ENCODE measurements around the gene REEP6. TPM values are rescaled to one million over a fixed set of nuclear protein-coding genes. Genes with fewer than 3 reads are reported as not detected.

The REEP6 gene
- total RNA-seq, 4 donors from 2014 or later = 1.1 to 2.3 (median 1.5) TPM

GRCh38 chr19:1525343-1525742, 34.4 kb downstream of the REEP6 start:
- Histone ChIP-seq H3K27me3 (peaks cover 34 to 54% (median 45%) of the 10 kb centered on the region in 3 donors), H3K27ac (no peak overlapping the region), H3K4me3 (no peak overlapping the region), H3K36me3 (no peaks in the 10 kb centered on the region), H3K4me1 (no peaks in the 10 kb centered on the region), H3K9me3 (no peaks in the 10 kb centered on the region)
- TF ChIP-seq POLR2A (IDR thresholded peaks at IDR 0.05) = no peak
- TF ChIP-seq, protein P1, sequence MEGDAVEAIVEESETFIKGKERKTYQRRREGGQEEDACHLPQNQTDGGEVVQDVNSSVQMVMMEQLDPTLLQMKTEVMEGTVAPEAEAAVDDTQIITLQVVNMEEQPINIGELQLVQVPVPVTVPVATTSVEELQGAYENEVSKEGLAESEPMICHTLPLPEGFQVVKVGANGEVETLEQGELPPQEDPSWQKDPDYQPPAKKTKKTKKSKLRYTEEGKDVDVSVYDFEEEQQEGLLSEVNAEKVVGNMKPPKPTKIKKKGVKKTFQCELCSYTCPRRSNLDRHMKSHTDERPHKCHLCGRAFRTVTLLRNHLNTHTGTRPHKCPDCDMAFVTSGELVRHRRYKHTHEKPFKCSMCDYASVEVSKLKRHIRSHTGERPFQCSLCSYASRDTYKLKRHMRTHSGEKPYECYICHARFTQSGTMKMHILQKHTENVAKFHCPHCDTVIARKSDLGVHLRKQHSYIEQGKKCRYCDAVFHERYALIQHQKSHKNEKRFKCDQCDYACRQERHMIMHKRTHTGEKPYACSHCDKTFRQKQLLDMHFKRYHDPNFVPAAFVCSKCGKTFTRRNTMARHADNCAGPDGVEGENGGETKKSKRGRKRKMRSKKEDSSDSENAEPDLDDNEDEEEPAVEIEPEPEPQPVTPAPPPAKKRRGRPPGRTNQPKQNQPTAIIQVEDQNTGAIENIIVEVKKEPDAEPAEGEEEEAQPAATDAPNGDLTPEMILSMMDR (IDR thresholded peaks at IDR 0.05 in 4 of 5, conservative IDR thresholded peaks at IDR 0.05 in 1 of 5) = no peak
- intact Hi-C loops (cut with DNase I; ENCODE audit: low total_unique reads) = no loop called here
- ATAC-seq (no peak), DNase-seq (no peak)
- in situ Hi-C loops (cut with MboI; ENCODE audit: low sequenced_read_pairs in 4 of 4) = loop anchor here in 1 of 4 donors (25.0 kb wide), 1 partner anchor 237 kb away; the partner anchor contains the start of gene ONECUT3

DNA sequence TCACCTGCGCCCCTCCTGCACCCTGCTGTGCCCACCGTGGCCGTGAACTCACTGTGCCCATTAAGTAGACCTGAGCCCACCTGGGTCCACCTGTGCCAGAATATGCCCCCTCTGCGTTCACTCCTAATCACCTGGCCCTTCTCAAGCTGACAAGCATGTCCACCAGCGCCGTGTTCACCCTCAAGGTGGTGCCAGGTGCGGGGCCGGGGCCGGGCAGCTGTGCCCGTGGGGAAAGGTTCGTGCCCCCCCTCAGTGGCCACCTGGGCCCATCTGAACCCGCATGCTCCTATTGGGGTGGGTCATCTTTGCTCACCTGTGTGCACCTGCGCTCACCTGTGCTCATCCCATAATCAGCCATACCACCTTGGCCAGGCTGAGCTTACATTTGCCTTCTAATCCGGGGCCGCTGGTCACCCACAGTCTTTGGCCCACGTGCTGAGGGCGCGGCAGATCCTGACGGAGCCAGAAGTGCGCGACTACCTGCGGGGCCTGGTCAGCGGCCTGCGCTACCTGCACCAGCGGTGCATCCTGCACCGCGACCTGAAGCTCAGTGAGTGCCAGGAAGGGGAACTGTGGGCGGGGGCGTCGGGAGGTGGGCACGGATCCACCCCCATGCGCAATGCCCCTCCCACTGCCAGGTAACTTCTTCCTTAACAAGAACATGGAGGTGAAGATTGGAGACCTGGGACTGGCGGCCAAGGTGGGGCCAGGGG, 35.2 kb downstream of the REEP6 start:
- in situ Hi-C loops (cut with MboI; ENCODE audit: low sequenced_read_pairs in 4 of 4) (loop anchor here in 1 of 4 donors (25.0 kb wide), 1 partner anchor 236 kb away; the partner anchor contains the start of gene ONECUT3), intact Hi-C loops (cut with DNase I; ENCODE audit: low total_unique reads) (no loop called here)
- ATAC-seq (no peak), DNase-seq (no peak)
- H3K9me3 ChIP-seq = no peaks in the 10 kb centered on the region
- peaks cover 34 to 54% (median 45%) of the 10 kb centered on the region in 3 donors for H3K27me3 ChIP-seq
- H3K27ac ChIP-seq = no peak overlapping the region
- H3K4me3 ChIP-seq = no peak overlapping the region
- no peaks in the 10 kb centered on the region for H3K36me3 ChIP-seq
- H3K4me1 ChIP-seq = no peaks in the 10 kb centered on the region
- no peak for TF ChIP-seq POLR2A (IDR thresholded peaks at IDR 0.05)
- TF ChIP-seq, protein P1 (IDR thresholded peaks at IDR 0.05 in 4 of 5, conservative IDR thresholded peaks at IDR 0.05 in 1 of 5) = no peak

- in situ Hi-C loops (cut with MboI; ENCODE audit: low sequenced_read_pairs in 4 of 4) (loop anchor here in 1 of 4 donors (25.0 kb wide), 1 partner anchor 235 kb away; the partner anchor contains the start of gene ONECUT3), intact Hi-C loops (cut with DNase I; ENCODE audit: low total_unique reads) (no loop called here)
- TF ChIP-seq, protein P1 (IDR thresholded peaks at IDR 0.05 in 4 of 5, conservative IDR thresholded peaks at IDR 0.05 in 1 of 5) = no peak
- TF ChIP-seq POLR2A (IDR thresholded peaks at IDR 0.05) = no peak
- H3K9me3 ChIP-seq = no peaks in the 10 kb centered on the region
- H3K4me1 ChIP-seq = no peaks in the 10 kb centered on the region
- H3K4me3 ChIP-seq = no peak overlapping the region
- no peak for ATAC-seq
- no peak overlapping the region for H3K27ac ChIP-seq
- no peaks in the 10 kb centered on the region for H3K36me3 ChIP-seq
- no peak for DNase-seq
- peaks cover 38 to 54% (median 49%) of the 10 kb centered on the region in 3 donors for H3K27me3 ChIP-seq
These were observed 36.1 kb downstream of the REEP6 start for GRCh38 chr19:1526979-1527649.

DNA sequence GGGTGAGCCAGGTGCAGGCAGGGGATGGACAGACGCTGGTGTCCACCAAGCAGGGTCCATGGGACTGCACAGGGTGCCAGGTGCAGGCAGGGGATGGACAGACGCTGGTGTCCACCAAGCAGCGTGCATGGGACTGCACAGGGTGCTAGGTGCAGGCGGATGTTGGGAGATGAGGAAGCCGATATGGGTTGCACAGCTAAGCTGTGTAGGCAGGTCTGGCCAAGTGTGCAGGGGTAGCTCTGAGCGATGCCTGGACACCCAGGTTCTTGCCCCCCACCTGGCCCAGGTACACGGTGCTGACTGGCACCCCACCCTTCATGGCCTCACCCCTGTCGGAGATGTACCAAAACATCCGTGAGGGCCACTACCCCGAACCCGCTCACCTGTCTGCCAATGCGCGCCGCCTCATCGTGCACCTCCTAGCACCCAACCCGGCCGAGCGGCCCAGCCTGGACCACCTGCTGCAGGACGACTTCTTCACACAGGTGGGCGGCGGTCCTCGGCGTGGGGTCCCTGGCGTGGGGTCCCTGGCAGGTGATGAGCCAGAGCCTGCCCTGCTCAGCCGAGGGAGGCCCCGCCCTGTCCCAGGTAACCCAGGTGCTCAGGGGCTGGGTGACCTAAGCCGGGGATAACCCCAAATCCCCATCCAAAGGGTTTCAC, 36.8 kb downstream of the REEP6 start:
- ATAC-seq (no peak), DNase-seq (no peak)
- in situ Hi-C loops (cut with MboI; ENCODE audit: low sequenced_read_pairs in 4 of 4) (loop anchor here in 1 of 4 donors (25.0 kb wide), 1 partner anchor 235 kb away; the partner anchor contains the start of gene ONECUT3), intact Hi-C loops (cut with DNase I; ENCODE audit: low total_unique reads) (no loop called here)
- Histone ChIP-seq H3K36me3 (no peaks in the 10 kb centered on the region), H3K4me1 (no peaks in the 10 kb centered on the region), H3K9me3 (no peaks in the 10 kb centered on the region), H3K4me3 (no peak overlapping the region), H3K27ac (no peak overlapping the region), H3K27me3 (peaks cover 38 to 54% (median 49%) of the 10 kb centered on the region in 3 donors)
- TF ChIP-seq, protein P1 (IDR thresholded peaks at IDR 0.05 in 4 of 5, conservative IDR thresholded peaks at IDR 0.05 in 1 of 5) = no peak
- no peak for TF ChIP-seq POLR2A (IDR thresholded peaks at IDR 0.05)
